IPS-NIHi7 (cell line): Measurements from ENCODE around the gene NPFFR2.
A peak's percentile ranks its signal among the peaks of the same experiment; 100 is the strongest.
"Not testable (repeated sequence)": the region's sequence is repeated elsewhere in the genome, so short reads cannot be mapped to it uniquely, and the experiment has no call there.

Experiments
- DNase-seq: peaks from one replicate; pipeline ENCODE4 v3.0.0; 2012; ENCODE audit warnings: mixed read lengths; ENCODE audit errors: extremely low spot score

The NPFFR2 gene

DNA sequence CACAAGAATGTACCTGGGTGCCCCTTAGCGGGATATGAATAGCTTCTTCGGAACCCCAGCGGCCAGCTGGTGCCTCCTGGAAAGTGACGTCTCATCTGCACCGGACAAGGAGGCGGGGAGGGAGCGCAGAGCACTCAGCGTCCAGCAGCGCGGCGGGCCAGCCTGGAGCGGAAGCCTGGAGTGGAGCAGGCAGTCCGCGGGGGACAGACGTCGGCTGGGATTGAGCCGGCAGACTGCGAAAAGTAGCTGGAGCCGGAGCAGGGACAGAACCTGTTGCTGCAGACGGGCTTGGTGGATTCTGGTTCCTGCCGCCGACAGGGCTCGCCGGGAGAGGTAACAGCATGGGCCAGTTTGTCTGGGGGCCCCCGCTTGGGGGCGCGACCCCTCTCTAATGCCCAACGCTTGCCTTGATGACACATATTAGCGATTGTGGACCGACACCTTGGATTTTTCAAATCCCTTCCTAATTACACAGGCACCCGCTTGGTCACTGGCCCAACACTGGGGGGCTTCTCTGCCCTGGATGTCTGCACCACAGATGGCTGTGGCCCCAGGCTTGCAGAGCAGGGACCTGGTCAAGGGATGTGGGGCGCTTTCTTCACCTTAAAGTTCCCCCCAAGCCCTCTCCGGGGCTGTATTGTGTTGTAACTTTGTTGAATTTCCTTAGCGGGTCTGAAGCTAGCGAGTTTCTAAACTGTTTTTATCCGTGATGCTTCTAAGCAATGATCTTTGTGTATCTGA is at the start of gene NPFFR2:
Gene NPFFR2 (plus strand): TSS at position 133 of the 741 bp plus-strand sequence. CDS start 96,592 bp downstream, outside the sequence.
- peak; percentile 80 for DNase-seq

DNA sequence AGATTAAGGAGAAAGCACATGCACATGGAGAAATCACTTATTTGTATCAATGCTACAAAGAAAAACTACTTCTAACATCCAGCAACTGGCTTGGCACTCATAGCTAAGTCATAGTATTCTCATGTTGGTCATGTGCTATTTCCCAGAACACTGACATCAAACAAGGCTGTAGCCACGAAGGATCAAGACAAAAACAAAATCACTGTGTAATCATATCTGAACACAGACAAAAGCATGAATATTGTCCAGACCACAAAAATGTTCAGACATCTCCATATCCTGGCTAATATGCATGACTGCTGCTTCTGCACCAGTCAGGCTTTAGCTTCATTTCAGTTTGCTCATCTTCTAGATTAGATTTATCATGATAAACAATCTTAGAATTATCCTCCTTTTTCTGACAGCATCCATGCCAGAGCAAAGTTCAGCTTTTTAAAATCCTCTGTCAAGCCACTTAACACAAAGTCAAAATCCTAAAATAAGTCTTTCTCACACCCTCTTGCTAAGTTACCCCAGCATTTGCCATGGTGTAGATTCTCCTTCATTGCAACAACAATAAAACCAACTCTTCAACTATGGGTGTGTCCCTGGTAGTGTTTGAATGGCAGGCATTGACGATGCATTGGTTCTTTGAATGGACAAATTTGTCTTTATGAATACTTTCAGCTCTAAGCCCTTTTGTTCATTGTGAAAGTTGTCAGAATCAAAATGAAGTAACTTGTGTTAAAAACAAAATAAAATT is 39.1 kb upstream of the NPFFR2 start:
- DNase-seq, result no peak

DNA sequence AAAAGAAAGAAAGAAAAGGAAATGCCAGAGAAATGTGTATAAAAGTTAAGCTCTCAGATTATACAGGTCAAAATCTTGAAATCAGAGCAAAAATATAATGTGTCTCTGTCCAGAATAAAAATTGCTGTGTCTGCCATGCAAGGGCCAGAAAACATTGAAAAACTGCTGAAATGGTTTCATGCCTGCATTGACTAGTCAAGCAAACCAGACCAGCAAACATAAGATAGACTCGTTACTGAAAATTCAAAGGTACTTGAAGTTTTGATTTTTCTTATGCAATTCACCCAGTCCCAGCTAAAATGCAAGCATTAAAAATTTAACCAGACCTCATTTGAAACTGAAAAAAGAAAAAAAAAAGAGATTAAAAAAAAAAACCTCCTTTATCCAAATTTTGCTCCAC is 37.2 kb upstream of the NPFFR2 start:
- no peak for DNase-seq

DNA sequence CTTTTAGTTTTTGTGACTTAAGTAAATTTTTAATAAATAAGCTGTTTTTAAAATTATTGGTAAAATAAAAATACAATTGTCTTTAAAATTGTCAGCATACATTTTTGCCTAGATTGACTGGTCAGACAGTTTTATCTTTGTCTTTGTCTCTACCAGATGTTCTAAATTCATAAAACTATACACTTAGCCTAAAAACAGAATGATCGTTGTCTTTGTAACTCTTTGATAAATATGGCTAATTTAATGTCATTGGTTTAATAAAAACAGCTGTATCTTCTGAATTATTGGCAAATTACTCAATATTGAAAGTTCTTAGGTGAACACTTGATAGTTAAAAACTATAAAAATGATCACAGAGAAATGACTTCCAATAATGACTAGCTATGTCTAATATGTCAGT is 36.5 kb upstream of the NPFFR2 start:
- no peak for DNase-seq

DNA sequence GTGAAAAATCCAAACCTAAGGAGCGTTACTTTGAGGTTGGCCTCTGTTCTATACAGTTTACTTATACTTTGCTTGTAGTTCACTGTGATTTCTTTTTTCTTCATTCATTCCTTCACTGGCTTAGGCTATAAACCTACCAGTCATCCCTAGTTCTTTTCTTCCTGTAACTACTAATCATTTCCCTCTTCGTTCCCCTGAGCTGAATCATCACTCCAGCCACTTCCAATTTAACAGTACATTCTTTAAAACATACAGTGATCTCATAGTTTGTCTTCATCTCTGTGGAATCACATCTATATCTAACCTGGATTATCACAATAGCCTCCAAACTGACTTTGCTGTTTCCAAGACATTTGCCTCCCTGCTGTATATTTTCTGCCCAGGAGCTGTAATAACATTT is 25.2 kb upstream of the NPFFR2 start:
- DNase-seq, result no peak

DNA sequence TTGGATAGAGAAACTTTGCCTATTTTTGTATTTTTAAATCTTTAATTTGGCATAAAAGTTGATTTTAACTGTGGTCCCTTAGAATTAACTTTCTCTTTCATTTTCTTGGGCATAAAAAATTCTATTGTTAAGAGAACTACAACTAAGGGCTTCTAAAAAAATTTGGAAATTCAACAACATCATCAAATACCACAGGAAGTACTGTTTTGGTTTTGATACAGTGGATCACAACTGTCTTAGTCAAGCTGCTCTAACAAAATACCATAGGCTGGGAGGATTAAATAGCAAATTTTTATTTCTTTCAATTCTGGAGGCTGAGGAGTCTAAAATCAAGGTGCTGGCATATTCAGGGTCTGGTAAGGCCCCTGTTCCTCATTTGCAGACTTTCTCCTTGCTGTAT is 19.9 kb upstream of the NPFFR2 start:
- no peak for DNase-seq

DNA sequence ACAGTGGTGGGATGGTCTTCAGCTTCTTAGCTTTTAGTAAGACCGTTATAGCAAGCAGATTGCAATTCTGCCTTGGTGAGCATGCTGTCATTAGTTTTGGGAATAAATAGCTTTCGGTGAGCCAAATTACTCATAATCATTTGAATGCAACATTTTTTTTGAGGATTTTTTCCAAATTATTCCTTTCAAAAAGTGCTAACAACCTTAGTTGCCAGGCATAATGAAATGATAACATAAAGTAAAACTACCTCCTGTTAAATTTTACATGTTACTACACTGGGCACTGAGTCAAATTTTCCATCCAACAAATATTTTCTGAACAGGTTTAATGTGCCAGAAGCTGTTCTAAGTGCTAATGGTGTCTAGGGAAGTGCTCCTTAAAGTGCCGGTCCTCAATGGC is 15.8 kb upstream of the NPFFR2 start:
- DNase-seq, result no peak

DNA sequence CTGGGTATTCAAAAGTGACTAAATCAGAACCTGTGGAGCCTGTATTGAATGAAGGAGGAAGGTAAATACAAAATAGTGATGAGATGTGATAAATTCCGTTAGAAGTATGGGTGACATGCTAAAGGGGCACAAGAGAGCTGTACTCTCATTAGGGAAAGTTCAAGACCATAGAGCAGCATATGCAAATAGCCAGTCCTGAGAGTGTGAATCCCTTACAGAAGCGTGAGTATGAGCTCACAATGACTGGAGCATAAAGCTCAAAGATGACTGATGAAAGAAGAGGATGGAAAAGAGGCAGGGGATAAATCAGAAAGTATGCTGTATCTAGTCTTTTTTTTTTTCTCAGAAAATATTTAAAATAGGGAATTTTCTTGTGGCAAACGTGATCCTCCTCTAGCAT is 12.1 kb upstream of the NPFFR2 start:
- no peak for DNase-seq

DNA sequence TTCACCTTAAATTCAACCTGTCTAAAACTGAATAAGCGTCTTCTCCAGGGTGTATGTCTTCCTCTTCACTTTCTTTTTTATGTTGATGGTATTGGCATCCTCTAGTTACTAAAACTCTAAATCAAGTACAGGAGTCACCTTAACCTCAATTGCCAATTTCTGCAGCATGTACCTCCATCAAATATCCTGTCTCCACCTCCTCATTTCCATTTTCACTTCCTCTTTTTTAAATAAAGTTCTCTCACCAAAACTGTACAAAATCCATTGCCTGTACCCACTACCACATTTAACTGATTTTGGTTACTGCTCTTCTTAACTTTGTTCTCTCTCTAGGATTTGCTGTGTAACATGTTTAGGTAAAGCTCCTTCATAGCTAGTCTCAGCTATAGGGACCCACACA is 9.2 kb upstream of the NPFFR2 start:
- DNase-seq, result no peak

DNA sequence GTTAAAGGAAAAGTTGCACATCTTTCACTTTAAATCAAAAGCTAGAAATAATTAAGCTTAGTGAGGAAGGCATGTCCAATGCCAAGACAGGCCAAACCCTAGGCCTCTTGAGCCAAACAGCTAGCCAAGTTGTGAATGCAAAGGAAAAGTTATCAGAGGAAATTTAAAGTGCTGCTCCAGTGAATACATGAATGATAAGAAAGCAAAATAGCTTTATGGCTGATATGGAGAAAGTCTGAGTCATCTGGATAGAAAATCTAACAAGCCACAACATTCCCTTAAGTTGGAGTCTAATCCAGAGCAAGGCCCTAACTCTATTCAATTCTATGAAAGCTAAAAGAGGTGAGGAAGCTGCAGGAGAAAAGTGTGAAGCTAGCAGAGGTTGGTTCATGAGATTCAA is 23.8 kb downstream of the NPFFR2 start:
- DNase-seq, result no peak

DNA sequence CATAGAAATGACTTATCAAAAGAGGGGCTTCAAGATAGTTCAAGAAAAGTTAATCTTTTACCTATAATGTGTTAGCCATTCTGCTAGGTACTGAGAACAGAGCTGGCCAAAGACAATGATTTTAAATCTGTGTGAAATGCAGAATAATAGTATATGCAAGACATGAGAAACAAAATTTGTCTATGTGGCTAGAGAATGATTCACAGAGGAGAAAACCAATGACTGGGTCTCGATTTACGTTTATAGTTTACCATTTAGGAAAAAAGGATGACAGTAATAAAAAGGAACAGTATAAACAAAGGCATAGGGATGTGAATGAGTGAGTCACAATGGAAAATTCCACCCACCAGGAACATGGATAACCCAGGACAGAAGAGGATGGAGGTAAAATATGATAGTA is 31.9 kb downstream of the NPFFR2 start:
- DNase-seq, result no peak

DNA sequence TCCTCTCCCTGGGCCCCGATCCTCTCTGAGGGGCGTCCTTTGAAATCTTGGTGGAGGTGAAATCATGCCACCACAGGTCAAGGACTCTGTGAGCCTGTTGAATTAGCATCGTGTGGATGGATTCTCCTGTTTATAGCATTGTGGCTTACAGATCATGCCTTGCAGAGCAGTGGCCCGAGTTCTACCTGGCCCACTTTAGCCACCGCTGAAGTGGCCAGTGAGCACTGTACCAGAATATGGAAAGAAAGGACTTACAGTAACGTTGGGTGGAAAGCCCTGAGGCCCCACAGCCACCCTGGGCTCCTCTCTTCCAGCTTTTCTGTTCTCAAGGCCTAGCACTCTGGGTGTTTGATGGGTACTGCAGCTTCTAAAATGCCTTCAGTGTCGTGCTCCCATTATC is 35.3 kb downstream of the NPFFR2 start:
- no peak for DNase-seq

DNA sequence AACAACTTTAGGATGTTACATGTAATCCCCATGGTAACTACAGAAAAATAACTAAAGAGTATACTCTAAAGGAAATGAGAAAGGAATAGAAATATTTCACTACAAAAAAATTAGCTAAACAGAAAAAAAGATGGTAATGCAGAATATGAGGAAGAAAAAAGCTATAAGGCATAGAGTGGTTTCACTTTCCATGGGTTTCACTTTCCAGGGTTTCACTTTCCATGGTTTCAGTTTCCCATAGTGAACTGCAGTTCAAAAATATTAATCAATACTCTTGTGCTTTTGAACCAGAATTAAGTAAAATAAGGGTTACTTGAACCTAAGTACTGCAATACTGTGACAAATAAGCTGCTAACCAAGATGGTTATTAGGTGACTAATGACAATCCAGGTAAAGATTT is 42.0 kb downstream of the NPFFR2 start:
- DNase-seq, result no peak

DNA sequence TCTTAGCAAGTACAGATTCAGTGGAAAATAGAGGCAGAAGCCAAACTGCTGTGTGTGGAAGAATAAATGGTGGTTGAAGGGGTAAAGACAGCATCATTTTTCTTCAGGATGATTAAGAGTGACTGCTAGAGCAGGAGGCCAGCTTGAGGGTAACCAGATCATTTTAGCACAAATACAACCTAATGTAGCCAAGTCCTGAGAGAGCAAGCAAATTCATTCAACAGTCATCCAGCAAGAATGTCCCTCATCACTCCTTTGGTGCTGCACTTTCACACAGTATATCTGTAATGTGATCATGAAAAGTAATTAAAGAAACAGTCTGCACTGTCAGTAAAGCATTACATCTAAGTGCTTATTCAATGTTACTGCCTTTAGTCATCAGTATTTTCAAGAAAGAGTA is 44.8 kb downstream of the NPFFR2 start:
- no peak for DNase-seq

DNA sequence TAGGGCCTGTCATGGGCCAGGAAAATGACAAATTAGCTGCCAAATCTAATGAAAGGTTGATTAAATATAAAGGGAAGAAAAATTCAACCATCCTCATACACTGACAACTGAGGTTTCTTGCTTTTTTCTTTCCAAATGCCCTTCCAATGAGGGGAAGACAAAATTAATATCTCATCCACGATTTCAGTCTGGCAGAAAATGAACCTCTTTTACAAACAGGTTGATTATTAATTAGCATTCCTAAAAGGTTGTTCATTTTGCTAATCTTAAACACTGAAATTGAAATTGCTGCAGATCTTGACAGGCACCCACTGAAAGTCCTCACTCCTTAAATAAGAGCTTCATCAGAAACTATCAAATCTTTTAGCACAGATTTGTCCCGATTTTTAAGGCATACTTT is 45.5 kb downstream of the NPFFR2 start:
- DNase-seq, result no peak

DNA sequence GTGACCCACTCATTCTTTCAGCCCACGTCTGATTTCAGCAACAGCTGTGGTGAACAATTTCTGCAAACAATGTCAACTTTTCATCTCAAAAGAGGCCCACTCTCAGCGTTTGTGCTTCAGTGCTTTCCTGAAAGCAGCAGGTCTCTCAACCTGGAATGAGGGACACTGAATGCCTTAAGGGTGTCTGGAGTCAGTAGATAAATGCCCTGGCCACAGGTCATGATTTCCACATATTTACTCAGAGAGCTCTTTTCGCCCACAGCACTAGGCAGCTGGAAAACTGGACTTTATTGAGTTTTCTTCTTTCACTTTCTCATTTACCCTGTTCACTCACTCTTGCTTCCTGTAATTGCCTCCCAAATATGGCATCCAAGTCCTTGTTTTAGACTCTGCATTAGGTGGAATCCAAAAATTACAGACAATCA is 52.8 kb downstream of the NPFFR2 start:
- DNase-seq, result no peak

DNA sequence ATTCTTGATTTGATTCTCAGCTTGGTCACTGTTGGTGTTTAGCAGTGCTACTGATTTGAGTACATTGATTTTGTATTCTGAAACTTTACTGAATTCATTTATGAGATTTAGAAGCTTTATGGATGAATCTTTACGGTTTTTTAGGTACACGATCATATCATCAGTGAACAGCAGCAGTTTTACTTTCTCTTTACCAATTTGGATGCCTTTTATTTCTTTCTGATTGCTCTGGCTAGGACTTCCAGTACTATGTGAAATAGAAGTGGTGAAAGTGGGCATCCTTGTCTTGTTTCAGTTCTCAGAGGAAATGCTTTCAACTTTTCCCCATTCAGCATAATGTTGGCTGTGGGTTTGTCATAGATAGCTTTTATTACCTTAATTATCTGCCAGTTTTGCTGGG is 58.8 kb downstream of the NPFFR2 start:
- not testable (repeated sequence) for DNase-seq

DNA sequence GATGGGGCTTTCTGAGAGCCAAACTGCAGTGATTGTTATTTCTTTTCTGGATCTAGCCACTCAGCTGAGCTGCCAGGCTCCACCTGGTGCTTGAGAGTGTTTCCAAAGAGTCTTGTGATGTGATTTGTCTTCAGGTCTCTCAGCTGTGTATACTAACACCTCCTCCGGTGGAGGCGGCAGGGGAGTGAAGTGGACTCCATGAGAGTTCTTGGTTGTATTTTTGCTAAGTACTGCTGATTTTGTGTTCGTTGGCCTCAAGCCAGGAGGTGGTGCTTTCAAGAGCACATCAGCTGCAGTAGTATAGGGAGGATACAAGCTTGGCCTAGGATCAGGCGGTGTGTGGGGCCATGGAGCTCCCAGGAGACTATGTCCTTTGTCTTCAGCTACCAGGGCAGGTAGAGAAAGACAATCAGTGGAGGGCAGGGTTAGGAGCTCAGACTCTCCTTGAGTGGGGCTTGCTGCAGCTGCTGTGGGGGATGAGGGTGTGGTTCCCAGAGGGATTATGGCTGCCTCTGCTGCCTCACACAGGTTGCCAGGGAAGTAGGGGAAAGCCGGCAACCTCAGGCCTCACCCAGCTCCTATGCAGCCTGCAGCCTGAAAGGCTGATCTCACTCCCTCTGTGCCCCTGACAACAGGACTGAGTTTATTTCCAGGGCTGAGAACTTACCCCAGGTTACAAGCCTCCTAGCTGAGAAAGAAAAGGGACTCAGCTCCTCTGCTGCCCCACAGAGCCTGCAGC is 62.4 kb downstream of the NPFFR2 start:
- no peak for DNase-seq

DNA sequence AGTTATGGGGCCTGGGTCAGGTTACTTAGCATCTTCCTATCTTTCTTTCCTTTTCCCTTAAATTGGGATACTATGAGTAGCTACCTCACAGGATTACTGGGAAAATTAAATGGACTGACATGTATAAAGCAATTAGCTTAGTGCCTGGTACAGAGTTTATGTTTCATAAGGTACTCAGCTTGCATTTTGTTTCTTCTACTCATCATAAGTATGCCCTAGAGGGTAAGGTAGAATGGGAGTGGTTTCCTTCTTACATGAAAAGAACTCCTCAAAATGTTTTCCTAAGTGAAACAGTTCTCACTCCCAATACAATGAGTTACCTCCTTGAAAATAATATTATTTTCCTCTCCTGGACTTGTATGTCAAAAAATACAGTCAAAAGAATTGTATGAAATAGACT is 75.7 kb downstream of the NPFFR2 start:
- DNase-seq, result no peak

DNA sequence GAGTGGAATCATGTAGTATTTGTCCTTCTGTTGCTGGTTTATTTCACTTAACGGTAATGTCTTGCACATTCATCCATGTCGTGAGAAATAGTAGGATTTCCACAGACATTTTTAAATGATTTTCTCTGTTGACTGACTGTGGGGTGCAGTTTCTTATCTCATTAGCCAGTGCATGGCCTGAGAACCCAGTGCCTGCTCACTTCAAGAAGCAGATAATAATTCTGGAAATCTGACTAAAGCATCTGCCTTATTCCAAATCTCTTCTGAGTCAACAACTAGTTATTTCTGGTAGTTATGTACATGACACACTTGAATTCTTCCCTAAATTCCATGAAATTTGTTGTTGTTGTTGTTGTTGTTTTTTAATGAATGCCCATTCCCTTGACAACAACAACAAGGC is 77.6 kb downstream of the NPFFR2 start:
- DNase-seq, result no peak

DNA sequence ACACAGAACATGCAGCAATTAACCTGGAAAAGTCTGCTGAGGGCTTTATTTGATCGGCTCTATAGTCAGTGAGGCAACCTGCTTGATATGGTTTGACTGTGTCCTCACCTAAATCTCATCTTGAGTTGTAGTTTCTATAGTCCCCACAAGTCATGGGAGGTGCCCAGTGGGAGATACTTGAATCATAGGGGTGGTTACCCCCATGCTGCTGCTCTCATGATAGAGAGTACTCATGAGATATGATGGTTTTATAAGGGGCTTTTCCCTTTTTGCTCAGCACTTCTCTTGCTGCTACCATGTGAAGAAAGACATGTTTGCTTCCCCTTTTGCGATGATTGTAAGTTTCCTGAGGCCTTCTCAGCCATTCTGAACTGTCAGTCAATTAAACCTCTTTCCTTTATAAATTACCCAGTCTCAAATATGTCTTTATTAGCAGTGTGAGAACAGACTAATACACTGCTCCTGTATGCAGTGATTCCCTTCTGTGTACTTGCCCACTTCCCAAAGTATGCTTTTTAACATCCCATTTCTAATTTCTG is 78.2 kb downstream of the NPFFR2 start:
- no peak for DNase-seq

DNA sequence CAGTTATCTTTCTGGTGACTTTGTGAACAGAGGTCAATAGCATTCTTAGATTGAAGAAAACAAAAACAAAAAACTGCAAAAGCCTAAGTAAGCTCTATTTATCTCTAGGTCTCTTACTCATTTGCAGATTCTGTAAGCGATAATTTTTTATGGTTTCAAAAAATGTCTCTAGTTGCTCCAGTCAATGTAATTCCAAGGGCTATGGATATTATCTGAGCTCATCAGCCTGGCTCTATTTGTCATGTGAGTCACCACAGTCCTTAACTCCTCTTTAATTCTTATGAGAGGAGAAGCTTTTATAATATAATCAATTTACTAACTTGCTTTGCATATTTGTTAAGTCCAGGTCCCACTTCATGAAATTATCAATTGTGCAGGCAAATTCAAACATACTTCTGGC is 79.1 kb downstream of the NPFFR2 start:
- no peak for DNase-seq

DNA sequence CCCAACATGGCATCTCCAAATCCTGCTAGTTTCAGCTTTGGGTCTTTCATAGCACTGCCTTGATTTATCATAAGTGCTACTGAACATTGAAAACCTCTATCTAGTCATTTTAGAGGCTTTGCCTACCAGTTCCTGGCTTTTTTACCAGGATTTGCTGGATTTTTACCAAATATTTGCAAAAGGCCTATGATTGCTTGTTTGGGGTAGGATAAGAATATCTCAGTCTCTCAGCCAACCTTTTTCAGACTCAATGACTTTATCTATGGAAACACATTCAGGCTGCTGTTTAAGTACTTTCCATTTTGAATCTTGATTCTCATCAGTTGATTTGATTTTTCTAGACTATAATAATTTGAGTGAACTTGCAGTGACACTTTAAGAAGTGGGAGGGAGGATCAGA is 80.1 kb downstream of the NPFFR2 start:
- DNase-seq, result no peak
